Body of pancreas (tissue), 4 donors: Measurements from ENCODE around the gene BDKRB1.

Experiments
- POLR2A ChIP-seq, 3 donors: fragments of 450-650 bp; IDR thresholded peaks; one replicate each; pipeline ENCODE4 v1.6.1; 2016; ENCODE audit warnings: antibody characterized with exemption in 3 of 3, mild to moderate bottlenecking in 2 of 3
- TF ChIP-seq, protein P1 (sequence below), 7 experiments: fragments of 450-650 bp in 4 of 7; fragments of 200-600 bp in 3 of 7; sonication (generic) in 3 of 7; IDR thresholded peaks; one replicate each; pipeline ENCODE4 v1.5.1; 2016 to 2019; ENCODE audit warnings: antibody characterized with exemption in 7 of 7

DNA sequence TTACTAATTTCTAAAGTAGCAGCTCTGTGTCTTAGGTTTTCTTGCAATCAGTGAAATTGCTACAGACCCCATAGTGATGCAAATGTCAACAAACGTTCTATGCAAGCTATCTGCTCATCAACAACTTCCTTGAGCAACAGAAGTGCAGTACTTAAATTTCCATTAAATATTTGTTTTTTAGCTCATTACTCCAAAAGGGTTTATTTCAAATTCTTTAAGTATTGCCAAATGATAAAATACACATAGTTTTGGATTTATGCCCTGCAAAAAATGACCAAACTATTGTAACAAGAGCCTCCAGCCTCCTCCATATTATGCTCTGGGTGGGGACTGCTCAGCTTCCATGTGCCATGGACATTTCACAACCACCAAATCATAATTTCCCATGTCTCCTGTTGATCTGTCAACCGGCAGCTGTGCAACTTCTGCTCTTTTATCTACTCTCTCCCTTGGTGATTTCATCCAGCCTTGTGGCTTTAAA lies 4.4 kb downstream of the BDKRB1 start:
- TF ChIP-seq, protein P1, sequence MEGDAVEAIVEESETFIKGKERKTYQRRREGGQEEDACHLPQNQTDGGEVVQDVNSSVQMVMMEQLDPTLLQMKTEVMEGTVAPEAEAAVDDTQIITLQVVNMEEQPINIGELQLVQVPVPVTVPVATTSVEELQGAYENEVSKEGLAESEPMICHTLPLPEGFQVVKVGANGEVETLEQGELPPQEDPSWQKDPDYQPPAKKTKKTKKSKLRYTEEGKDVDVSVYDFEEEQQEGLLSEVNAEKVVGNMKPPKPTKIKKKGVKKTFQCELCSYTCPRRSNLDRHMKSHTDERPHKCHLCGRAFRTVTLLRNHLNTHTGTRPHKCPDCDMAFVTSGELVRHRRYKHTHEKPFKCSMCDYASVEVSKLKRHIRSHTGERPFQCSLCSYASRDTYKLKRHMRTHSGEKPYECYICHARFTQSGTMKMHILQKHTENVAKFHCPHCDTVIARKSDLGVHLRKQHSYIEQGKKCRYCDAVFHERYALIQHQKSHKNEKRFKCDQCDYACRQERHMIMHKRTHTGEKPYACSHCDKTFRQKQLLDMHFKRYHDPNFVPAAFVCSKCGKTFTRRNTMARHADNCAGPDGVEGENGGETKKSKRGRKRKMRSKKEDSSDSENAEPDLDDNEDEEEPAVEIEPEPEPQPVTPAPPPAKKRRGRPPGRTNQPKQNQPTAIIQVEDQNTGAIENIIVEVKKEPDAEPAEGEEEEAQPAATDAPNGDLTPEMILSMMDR (IDR thresholded peaks at IDR 0.05): no peak
- no peak for TF ChIP-seq POLR2A (IDR thresholded peaks at IDR 0.05)
